Activated CD8-positive, alpha-beta memory T cell treated with anti-CD3 and anti-CD28 coated beads for 48 hours (primary cell): ENCODE data around the gene TBC1D4.

Source experiments
- DNase-seq, 3 experiments: peaks; one replicate each; pipeline ENCODE4 v3.0.0-alpha.2; 2020; ENCODE audit warnings: low read depth in 2 of 3, low spot score in 2 of 3

TBC1D4 gene

GRCh38 chr13:75489502-75490263 is 7.7 kb upstream of the TBC1D4 start:
- no peak for DNase-seq

- DNase-seq: no peak
These were observed 4.4 kb upstream of the TBC1D4 start for GRCh38 chr13:75486146-75487062.

- no peak for DNase-seq
These were observed 3.5 kb upstream of the TBC1D4 start for GRCh38 chr13:75485286-75486062.

- DNase-seq: no peak
These were observed 781 bp upstream of the TBC1D4 start for GRCh38 chr13:75482820-75483079.

GRCh38 chr13:75481176-75482069 is 546 bp downstream of the TBC1D4 start:
- peak; percentile 4 to 44 (median 13) for DNase-seq

- DNase-seq: peak in 1 of 3 experiments; percentile 7
These were observed 1.2 kb downstream of the TBC1D4 start for GRCh38 chr13:75480671-75481175.

GRCh38 chr13:75479102-75479740 is 2.7 kb downstream of the TBC1D4 start:
- DNase-seq: no peak

- DNase-seq: no peak
These were observed 3.3 kb downstream of the TBC1D4 start for GRCh38 chr13:75478659-75479058.

GRCh38 chr13:75474956-75475355 is 7.0 kb downstream of the TBC1D4 start:
- DNase-seq: no peak

GRCh38 chr13:75473468-75473867 is 8.5 kb downstream of the TBC1D4 start:
- no peak for DNase-seq

GRCh38 chr13:75470676-75471075 is 11.3 kb downstream of the TBC1D4 start:
- no peak for DNase-seq

- DNase-seq: no peak
These were observed 12.9 kb downstream of the TBC1D4 start for GRCh38 chr13:75469047-75469446.

- no peak for DNase-seq
These were observed 13.4 kb downstream of the TBC1D4 start for GRCh38 chr13:75468602-75469001.

- no peak for DNase-seq
These were observed 13.9 kb downstream of the TBC1D4 start for GRCh38 chr13:75468098-75468497.

- no peak for DNase-seq
These were observed 14.8 kb downstream of the TBC1D4 start for GRCh38 chr13:75467040-75467728.

- DNase-seq: no peak
These were observed 16.7 kb downstream of the TBC1D4 start for GRCh38 chr13:75465236-75465635.

GRCh38 chr13:75461314-75461713 is 20.7 kb downstream of the TBC1D4 start:
- no peak for DNase-seq

GRCh38 chr13:75460644-75461043 is 21.3 kb downstream of the TBC1D4 start:
- no peak for DNase-seq

GRCh38 chr13:75458696-75459422 is 23.1 kb downstream of the TBC1D4 start:
- DNase-seq: no peak
